Measurements from ENCODE around the gene STX3. TPM values are rescaled to one million over a fixed set of nuclear protein-coding genes. Genes with fewer than 3 reads are reported as not detected.
"Not testable (repeated sequence)": the region's sequence is repeated elsewhere in the genome, so short reads cannot be mapped to it uniquely, and the experiment has no call there.

Gene STX3
- total and polyA plus RNA-seq, 7 donors, result 3.8 to 11.1 (median 7.3) TPM

DNA sequence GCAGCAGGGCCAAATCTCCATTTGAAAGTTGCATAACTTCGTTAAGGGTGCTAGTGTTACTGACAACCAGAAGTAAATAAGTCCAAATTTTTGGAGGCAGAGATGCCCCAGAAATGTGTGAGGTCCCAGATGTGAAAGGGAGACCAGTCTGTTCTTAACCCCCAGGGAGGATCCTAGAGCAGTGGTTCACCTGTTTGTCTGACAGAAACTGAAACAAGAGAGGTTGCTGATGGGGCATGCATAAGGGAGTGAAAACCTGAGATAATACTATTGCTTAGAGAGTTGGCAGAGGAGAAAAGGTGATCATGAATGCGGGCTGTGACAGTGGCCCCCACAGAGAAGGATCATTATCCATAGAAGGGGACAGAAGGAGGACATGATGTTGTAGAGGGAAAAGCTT is 86.3 kb downstream of the STX3 start:
- Histone ChIP-seq H3K4me1 (no peaks in the 10 kb centered on the region), H3K36me3 (ENCODE audit: insufficient read depth in 1 of 2, low read depth in 1 of 2) (no peaks in the 10 kb centered on the region), H3K9me3 (no peaks in the 10 kb centered on the region), H3K4me3 (no peak overlapping the region), H3K27me3 (ENCODE audit: insufficient read depth in 3 of 3, low read length in 2 of 3) (no peaks in the 10 kb centered on the region), H3K27ac (no peak overlapping the region)
- TF ChIP-seq, protein P1, sequence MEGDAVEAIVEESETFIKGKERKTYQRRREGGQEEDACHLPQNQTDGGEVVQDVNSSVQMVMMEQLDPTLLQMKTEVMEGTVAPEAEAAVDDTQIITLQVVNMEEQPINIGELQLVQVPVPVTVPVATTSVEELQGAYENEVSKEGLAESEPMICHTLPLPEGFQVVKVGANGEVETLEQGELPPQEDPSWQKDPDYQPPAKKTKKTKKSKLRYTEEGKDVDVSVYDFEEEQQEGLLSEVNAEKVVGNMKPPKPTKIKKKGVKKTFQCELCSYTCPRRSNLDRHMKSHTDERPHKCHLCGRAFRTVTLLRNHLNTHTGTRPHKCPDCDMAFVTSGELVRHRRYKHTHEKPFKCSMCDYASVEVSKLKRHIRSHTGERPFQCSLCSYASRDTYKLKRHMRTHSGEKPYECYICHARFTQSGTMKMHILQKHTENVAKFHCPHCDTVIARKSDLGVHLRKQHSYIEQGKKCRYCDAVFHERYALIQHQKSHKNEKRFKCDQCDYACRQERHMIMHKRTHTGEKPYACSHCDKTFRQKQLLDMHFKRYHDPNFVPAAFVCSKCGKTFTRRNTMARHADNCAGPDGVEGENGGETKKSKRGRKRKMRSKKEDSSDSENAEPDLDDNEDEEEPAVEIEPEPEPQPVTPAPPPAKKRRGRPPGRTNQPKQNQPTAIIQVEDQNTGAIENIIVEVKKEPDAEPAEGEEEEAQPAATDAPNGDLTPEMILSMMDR (IDR thresholded peaks at IDR 0.05), result no peak
- WGBS, 3 donors, result 73 to 89% (median 84%) methylated on average over 2 of the region's 2 CpGs
- ATAC-seq (no peak), DNase-seq (no peak)
- intact Hi-C loops (cut with DNase I), result no loop called here

DNA sequence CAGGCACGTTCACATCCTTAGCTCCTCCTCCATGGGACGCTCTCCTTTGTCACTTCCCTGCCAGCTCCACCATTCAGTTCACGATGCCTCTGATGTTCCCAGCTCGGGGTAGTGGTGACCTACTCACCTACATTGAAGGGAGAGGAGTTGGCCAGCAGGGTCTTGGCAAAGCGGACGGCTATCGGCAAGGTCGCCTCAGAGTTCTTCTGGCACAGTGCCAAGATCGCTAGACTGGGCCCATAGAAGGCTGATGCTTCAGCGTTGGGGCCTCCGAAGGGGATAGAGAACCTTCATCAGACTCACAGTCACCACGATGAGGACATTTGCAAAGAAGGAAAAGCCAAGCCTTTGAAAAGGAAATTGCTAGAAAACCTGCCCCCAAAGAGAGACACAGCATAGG is 87.1 kb downstream of the STX3 start:
- Histone ChIP-seq H3K27ac (no peak overlapping the region), H3K4me1 (no peaks in the 10 kb centered on the region), H3K9me3 (no peaks in the 10 kb centered on the region), H3K36me3 (ENCODE audit: insufficient read depth in 1 of 2, low read depth in 1 of 2) (no peaks in the 10 kb centered on the region), H3K4me3 (no peak overlapping the region), H3K27me3 (ENCODE audit: insufficient read depth in 3 of 3, low read length in 2 of 3) (no peaks in the 10 kb centered on the region)
- TF ChIP-seq, protein P1 (IDR thresholded peaks at IDR 0.05), result no peak
- intact Hi-C loops (cut with DNase I), result no loop called here
- no peak for DNase-seq
- ATAC-seq, result no peak
- 71 to 74% (median 72%) methylated on average over 12 of the region's 12 CpGs for WGBS, 3 donors

DNA sequence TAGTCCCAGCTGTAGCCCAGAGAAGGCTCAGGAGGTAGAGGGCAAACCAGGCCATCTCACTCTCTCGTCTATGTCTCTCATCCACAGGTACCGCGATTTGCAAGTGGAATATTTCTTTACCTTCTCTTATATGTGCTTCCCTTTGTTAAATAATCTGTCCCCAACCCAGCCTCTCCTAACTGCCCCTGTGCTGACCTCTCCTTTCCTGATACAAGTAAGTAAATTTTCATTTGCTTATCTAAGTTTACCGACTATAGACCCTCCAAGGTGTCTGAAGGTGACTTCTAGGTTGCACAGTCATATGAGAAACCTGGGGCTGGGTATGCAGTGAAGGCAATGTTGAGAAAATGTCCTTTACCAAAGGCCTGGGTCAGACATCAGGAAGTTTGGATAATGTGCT is 90.2 kb downstream of the STX3 start, which contains the start of gene CBLIF:
CBLIF (minus strand) TSS at position 101 of the 400 bp plus-strand sequence; CDS start at position 55, 46 bp downstream.
- intact Hi-C loops (cut with DNase I), result no loop called here
- H3K9me3 ChIP-seq, result no peaks in the 10 kb centered on the region
- ATAC-seq (no peak), DNase-seq (no peak)
- H3K27ac ChIP-seq, result no peak within 1 kb of the TSS
- TF ChIP-seq, protein P1 (IDR thresholded peaks at IDR 0.05), result no peak
- no peaks in the 10 kb centered on the region for H3K36me3 ChIP-seq (ENCODE audit: insufficient read depth in 1 of 2, low read depth in 1 of 2)
- 70 to 83% (median 77%) methylated on average over 4 of the region's 4 CpGs for WGBS, 3 donors
- no peaks in the 10 kb centered on the region for H3K27me3 ChIP-seq (ENCODE audit: insufficient read depth in 3 of 3, low read length in 2 of 3)
- H3K4me1 ChIP-seq, result no peaks in the 10 kb centered on the region
- H3K4me3 ChIP-seq, result no peak within 1 kb of the TSS

DNA sequence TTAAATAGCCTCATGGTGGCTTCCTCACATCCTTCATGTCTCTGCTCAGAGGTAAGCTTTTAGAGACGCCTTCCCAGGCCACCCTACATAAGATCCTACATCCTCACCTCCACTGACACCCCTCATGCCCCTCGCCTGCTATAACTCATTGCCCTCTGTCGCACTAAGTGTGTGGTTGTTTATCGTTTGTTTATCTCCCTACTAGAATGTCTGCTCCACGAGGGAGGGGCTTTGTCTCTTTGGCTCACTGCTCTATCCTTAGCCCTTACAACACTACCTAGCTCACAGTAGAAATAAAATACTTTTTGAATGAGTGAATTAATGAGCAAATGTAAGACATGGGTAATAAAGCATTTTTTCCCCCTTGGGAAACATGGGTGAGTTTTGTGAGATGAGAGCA is 91.4 kb downstream of the STX3 start:
- no peaks in the 10 kb centered on the region for H3K36me3 ChIP-seq (ENCODE audit: insufficient read depth in 1 of 2, low read depth in 1 of 2)
- no peaks in the 10 kb centered on the region for H3K27me3 ChIP-seq (ENCODE audit: insufficient read depth in 3 of 3, low read length in 2 of 3)
- H3K27ac ChIP-seq, result no peak overlapping the region
- H3K4me3 ChIP-seq, result no peak overlapping the region
- DNase-seq, result no peak
- H3K4me1 ChIP-seq, result no peaks in the 10 kb centered on the region
- TF ChIP-seq, protein P1 (IDR thresholded peaks at IDR 0.05), result no peak
- WGBS, 3 donors, result 49 to 58% (median 55%) methylated on average over 5 of the region's 5 CpGs
- H3K9me3 ChIP-seq, result no peaks in the 10 kb centered on the region
- ATAC-seq, result no peak
- intact Hi-C loops (cut with DNase I), result no loop called here

DNA sequence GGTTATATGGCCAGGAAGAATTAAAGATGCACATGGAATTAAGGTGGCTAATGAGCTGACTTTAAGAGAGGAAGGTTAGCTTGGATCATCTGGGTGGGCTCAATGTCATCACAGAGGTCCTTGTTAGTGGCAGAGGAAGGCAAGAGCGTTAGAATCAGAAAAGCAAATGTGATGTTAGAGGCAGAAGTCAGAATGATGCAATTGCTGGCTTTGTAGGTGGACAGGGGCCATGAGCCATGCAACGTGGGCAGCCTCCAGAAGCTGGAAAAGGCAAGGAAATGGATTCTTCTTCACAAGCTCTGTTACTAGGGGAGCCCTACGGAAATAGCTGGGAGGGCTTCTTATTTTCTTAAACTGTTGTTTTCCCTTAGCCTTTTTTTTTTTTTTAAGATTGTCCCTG is 92.5 kb downstream of the STX3 start:
- no peaks in the 10 kb centered on the region for H3K27me3 ChIP-seq (ENCODE audit: insufficient read depth in 3 of 3, low read length in 2 of 3)
- H3K36me3 ChIP-seq (ENCODE audit: insufficient read depth in 1 of 2, low read depth in 1 of 2), result no peaks in the 10 kb centered on the region
- H3K4me3 ChIP-seq, result no peak overlapping the region
- TF ChIP-seq, protein P1 (IDR thresholded peaks at IDR 0.05), result no peak
- ATAC-seq, result no peak
- no peak for DNase-seq
- whole genome bisulfite sequencing, 3 donors, result 57 to 80% (median 63%) methylated on average over 3 of the region's 3 CpGs
- intact Hi-C loops (cut with DNase I), result no loop called here
- H3K4me1 ChIP-seq, result no peaks in the 10 kb centered on the region
- H3K27ac ChIP-seq, result no peak overlapping the region
- H3K9me3 ChIP-seq, result no peaks in the 10 kb centered on the region

DNA sequence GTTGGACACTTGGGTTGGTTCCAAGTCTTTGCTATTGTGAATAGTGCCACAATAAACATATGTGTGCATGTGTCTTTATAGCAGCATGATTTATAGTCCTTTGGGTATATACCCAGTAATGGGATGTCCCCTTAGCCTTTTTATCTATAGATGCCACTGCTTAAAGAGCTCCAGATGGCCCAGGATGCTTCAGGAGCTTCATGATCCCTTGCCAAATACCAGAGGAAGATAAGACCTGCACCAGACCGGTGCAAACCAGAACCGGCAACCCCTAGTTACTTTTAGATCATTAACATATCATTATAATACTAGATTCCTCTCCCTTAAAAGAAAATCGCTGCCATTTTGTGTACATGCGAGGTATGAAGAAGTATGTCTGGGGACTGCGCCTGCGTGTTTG is 93.3 kb downstream of the STX3 start:
- H3K4me3 ChIP-seq; H3K27me3 ChIP-seq (ENCODE audit: insufficient read depth in 3 of 3, low read length in 2 of 3); H3K4me1 ChIP-seq; H3K9me3 ChIP-seq; H3K36me3 ChIP-seq (ENCODE audit: insufficient read depth in 1 of 2, low read depth in 1 of 2); DNase-seq; intact Hi-C loops (cut with DNase I); H3K27ac ChIP-seq; ATAC-seq: not testable (repeated sequence)
- WGBS, 3 donors, result 92 to 95% (median 93%) methylated on average over 6 of the region's 6 CpGs

All from psoas muscle (tissue), 8 donors.